Sciatic nerve (tissue), 2 donors: ENCODE data around the gene ARID3A. TPM values are rescaled to one million over a fixed set of nuclear protein-coding genes. Genes with fewer than 3 reads are reported as not detected.
A peak's percentile ranks its signal among the peaks of the same experiment; 100 is the strongest.

Experiments used
- ATAC-seq: fragments of 200-7000 bp; cut with Tn5 transposase; one replicate; pipeline ENCODE4 v1.9.1; 2020; ENCODE audit warnings: mild to moderate bottlenecking, moderate library complexity
- DNase-seq: peaks from one replicate; pipeline ENCODE4 v3.0.0-alpha.2; 2020; ENCODE audit warnings: low spot score
- intact Hi-C: fragments of 100-400 bp; cut with DNase I; formaldehyde crosslinking; loops from one replicate; pipeline ENCODE4 v1.14.2; 2022
- total RNA-seq: library from RNA; stranded (reverse); fragmentation: NEBNext Ultra II Directional; extraction: Animal tissue kit (Norgen Biotek cat#: 25700); gene quantifications from one replicate; pipeline ENCODE4 v1.2.1, GENCODE V29; 2021
- donor health status: DM: no; HTN: no; CAD: no.
- donor health status: DM: no; HTN: no; CAD: no.

The ARID3A gene
- total RNA-seq, 1 donor from 2014 or later: 13.6 TPM

GRCh38 chr19:991174-991931 lies 65.5 kb downstream of the ARID3A start:
- no peak for DNase-seq
- intact Hi-C loops: no loop called here
- ATAC-seq: no peak

DNA sequence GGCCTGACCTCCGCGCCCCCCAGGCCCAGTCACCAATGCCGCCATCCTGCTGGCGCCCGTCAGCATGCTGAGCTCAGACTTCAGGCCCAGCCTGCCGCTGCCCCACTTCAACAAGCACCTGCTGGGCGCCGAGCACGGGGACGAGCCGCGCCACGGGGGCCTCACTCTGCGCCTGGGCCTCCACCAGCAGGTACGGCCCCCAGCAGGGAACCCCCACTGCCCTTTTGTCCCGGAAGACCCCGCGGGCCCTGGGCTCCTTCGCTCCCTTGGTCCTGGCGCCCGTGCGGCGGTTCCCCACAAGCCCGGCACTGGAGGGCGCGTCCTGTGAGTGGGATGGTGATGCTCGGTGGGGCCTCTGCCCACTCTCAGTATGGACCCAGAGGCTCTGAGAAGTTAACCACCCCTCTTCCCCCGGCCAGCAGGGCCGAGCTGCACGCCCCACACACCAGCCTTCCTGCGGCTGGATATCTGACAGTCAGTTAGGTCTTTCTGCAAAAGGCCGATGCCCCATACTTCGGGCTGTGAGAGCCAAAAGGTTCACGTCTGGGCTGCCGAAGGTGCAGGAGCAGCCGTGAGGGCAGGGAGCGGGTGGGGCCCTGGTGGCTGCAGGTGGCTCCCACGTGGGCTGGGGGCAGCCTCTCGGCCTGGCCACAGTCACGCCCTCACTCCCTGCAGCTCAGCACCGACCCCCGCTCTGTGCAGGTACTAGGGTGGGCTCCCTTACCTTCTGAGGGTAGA lies 66.3 kb downstream of the ARID3A start:
- intact Hi-C loops: no loop called here
- ATAC-seq (no peak), DNase-seq (no peak)

- DNase-seq: no peak
- no peak for ATAC-seq
- intact Hi-C loops: no loop called here
Observed at GRCh38 chr19:992670-993055, 66.8 kb downstream of the ARID3A start.

DNA sequence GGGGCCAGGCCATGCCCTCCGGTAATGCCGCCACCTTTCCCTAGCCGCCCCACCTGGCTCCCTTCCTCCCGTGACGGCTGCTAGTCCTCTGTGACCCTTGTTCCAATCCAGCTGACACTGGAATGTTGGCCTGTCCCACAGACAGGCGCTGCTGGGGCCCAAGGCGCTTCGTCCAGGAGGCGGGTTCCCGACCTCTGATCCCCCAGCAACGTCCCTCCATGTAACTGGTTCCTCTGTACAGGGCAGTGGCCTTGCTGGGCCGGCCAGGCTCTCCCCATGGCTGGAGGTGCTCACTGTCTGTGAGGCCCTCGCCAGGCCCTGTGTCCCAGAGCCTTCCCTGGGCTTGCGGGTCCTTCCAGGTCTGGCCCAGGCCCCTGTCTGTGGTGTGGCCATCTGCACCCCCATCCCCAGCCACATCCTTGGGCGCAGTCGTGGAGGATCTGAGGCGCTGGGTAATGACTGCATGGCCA lies 67.6 kb downstream of the ARID3A start:
- no peak for ATAC-seq
- intact Hi-C loops: no loop called here
- no peak for DNase-seq

DNA sequence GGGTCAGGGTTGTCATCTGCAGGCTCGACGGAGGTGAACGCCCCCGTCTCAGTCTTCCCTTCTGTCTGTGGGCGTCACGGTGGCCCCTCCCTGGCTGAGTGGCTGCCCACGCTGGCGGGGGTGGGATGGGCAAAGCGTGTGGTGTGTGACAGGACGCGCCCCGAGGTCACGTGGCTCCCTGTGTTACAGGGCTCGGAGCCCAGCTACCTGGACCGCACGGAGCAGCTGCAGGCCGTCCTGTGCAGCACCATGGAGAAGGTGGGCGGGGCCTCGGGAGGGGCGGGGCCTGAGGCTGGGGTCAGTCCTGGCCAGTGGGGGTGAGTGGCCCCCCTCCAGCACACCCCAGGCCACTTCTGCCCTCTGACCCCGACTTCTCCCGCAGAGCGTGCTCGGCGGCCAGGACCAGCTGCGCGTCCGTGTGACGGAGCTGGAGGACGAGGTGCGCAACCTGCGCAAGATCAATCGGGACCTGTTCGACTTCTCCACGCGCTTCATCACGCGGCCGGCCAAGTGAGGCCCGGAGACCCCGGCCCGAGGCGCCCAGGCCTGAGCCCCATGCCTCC lies 68.1 kb downstream of the ARID3A start:
- DNase-seq (no peak), ATAC-seq (no peak)
- intact Hi-C loops: no loop called here

DNA sequence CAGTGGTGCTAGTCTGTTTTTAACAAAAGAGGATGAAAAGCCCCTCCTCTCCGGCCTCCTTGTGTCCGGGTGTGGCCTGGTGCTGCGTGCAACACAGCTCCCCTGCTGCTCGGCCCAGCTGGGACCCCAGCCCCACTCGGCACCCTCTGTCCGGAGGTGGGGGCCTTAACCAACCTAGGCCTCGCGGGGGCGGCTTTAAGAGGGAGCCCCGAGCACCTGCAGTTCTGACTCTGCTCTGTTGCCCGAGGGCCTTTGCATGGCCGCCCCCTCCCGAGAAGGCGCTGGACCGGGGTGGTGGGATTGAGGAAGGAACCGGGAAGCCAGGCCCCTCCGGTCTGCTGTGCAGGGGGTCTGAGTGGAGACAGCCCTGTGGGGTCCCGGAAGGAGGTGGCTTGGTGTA lies 68.7 kb downstream of the ARID3A start:
- ATAC-seq (no peak), DNase-seq (no peak)
- intact Hi-C loops: no loop called here

- ATAC-seq (no peak), DNase-seq (no peak)
- intact Hi-C loops: loop anchor here (5.0 kb wide), 1 partner anchor 1757 kb away; no protein-coding TSS in a partner anchor
Observed at GRCh38 chr19:995051-995827, 69.4 kb downstream of the ARID3A start.

GRCh38 chr19:996051-996838 lies 70.4 kb downstream of the ARID3A start:
- peak; percentile 8 for ATAC-seq
- intact Hi-C loops: loop anchor here (5.0 kb wide), 1 partner anchor 1756 kb away; no protein-coding TSS in a partner anchor
- no peak for DNase-seq

GRCh38 chr19:998064-998463 lies 72.2 kb downstream of the ARID3A start:
- no peak for ATAC-seq
- intact Hi-C loops: loop anchor here (5.0 kb wide), 1 partner anchor 1754 kb away; no protein-coding TSS in a partner anchor
- no peak for DNase-seq

DNA sequence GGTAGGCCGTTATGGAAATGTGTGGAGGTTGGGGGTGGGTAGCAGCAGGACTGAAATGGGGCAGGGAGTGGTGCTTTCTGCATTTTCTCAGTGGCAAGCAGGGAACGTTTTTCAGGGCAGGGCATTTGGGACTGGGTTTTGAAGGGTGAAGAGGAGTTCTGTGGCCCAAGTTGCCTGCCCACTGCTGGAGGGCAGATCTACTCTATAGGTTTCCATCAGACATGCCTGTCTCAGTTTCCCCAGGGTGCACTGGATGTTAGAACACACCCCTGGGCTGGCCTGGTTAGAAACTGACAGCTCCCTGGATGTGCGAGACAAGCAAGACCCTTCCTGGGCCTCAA lies 73.5 kb downstream of the ARID3A start:
- DNase-seq (no peak), ATAC-seq (no peak)
- intact Hi-C loops: loop anchor here (5.0 kb wide), 1 partner anchor 1753 kb away; no protein-coding TSS in a partner anchor

DNA sequence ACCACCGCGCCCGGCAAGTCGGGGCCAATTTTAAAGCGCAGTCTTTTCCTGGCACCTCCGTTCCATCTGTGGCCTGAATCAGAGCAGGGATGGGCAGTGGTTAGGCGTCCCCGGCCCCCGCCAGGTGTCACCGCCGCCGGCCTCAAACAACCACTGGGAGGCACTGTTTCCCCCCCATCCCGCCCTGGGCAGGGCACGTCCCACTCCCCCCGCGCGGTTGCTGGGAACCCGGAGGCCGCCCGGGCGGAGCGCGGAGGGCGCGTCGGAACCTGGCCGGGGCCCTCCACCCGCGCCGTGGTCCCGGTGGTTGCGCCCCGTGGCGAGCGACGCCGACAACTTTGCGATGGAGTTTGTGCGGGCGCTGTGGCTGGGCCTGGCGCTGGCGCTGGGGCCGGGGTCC lies 74.3 kb downstream of the ARID3A start, which contains the start of gene GRIN3B:
TSS of gene GRIN3B (plus strand) at position 325 of the 400 bp plus-strand sequence. CDS start at position 344, 19 bp downstream.
- intact Hi-C loops: loop anchor here (1.0 kb wide), 1 partner anchor 221 kb away; no protein-coding TSS in a partner anchor
- ATAC-seq (no peak), DNase-seq (no peak)

DNA sequence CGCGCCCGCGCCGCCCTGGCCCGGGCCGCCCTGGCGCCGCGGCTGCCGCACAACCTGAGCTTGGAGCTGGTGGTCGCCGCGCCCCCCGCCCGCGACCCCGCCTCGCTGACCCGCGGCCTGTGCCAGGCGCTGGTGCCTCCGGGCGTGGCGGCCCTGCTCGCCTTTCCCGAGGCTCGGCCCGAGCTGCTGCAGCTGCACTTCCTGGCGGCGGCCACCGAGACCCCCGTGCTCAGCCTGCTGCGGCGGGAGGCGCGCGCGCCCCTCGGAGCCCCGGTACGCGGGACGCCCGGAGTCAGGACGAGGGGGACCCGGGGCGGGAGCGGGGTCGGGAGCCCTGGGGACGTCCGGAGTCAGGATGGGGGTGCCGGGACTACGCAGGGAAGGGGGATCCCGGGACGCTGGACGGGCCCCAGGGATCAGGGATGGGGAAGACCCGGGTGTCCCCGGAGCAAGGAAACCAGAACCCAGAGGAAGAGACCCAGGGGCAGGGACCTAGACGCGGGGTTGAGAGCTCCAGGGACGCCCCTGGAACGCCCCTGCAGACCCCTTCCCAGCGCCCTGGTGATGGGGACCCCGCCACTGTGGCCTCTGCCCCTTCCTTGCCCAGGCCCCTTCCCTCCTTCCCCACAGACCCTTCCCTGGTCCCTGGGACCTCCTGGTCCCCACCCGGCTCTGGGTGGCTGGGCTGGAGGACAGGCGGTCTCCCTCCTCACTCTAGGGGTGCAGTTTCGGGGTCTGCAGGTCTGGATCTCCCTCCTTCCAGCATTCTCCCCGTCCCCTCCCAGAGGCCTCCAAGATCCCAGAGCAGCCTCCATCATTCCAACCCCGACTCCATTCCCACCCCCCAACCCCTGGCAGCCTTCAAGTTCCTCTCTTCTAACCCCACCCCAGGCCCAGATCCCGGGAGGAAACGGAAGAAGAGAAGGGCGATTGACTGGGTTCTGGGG lies 75.0 kb downstream of the ARID3A start:
- intact Hi-C loops: loop anchor here (1.0 kb wide), 1 partner anchor 220 kb away; no protein-coding TSS in a partner anchor
- ATAC-seq (no peak), DNase-seq (no peak)

GRCh38 chr19:1001538-1002166 lies 75.8 kb downstream of the ARID3A start:
- ATAC-seq (peak; percentile 70), DNase-seq (peak; percentile 81)
- intact Hi-C loops: no loop called here

- ATAC-seq: no peak
- intact Hi-C loops: no loop called here
- no peak for DNase-seq
Observed at GRCh38 chr19:1002600-1002999, 76.8 kb downstream of the ARID3A start.

- intact Hi-C loops: no loop called here
- no peak for DNase-seq
- ATAC-seq: no peak
Observed at GRCh38 chr19:1003283-1003682, 77.4 kb downstream of the ARID3A start.

DNA sequence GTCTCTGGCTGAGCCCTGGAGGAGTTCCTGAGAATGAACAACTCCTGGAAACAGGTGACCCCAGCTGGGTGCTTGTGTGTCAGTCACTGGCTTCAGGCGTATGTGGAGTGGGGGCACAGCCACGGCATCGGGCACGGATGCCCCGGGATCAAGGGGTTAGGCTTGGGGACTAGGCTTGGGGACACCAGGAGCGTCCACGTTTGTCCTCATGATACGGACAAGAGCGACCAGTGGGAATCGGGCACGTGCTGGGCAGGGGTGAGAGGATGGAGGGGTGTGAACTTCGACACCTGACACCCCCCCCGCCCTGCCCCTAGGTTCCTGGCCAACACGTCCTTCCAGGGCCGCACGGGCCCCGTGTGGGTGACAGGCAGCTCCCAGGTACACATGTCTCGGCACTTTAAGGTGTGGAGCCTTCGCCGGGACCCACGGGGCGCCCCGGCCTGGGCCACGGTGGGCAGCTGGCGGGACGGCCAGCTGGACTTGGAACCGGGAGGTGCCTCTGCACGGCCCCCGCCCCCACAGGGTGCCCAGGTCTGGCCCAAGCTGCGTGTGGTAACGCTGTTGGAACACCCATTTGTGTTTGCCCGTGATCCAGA lies 78.5 kb downstream of the ARID3A start:
- ATAC-seq: no peak
- intact Hi-C loops: no loop called here
- DNase-seq: no peak
